Hypothalamus (tissue), 51 donors: ENCODE results near the gene EPS15.
"Not testable (repeated sequence)": the region's sequence is repeated elsewhere in the genome, so short reads cannot be mapped to it uniquely, and the experiment has no call there.

Experiments used
- DNase-seq, 51 donors: peaks; one replicate each; lab custom pipeline; 2025; lab: John Stamatoyannopoulos, UW

Gene EPS15

DNA sequence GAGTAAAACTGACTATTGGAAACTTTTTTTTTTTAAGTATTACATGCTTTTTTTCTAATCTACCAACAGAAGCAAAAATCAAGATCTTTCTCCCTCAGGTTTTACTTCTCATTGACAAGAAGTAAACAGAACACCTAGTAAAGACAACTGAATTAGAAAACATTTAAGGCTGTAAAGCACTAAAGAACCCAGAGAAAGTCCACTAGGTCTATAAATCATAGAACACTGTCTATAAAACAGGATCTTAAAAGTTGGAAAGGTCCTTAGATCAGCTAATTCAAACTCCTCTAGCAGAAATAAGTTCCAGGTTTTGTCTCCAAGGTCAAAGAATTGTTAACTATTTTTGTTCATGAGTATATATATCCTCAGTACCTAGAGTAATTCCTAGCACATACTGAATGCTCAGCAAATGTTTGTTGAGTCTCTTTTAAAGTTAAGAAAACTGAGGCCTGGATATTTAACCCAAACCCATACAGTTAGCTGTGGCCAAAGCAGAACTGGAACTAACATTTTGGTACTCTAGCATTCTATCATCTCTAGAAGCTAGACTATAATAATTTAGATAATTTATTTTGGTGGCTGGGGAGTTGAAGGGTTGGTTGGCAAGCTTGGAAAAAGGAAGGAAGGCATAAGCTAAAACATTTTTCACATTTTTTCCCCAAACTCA, 3.0 kb downstream of the EPS15 start:
- DNase-seq, result no peak

DNA sequence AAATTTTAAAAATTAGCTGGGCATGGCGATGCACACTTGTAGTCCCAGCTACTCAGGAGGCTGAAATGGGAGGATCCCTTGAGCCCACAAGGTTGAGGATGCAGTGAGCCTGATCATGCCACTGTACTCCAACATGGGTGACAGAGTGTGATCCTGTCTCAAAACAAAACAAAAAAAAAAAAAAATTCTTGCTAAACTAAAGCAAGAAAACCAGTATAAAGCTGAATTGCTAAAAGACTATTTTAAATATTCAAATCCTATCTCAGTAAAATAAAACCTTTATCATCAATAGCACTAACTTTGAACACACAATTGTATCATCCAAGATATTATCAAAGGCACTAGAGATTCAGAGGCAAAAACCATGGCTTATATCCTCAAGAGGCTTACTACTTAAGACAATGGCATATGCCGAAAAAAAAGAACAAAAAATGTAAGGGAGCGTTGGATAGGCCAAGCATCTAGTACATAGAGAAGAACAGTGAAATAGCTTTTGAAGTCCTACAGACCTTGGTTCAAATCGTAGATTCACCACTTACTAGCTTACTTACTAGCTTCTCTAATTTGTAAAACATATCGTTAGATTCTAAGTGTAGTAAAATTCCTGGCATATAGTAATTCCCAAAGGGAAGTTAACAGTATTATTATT, 3.6 kb downstream of the EPS15 start:
- peak in 1 of 51 donors; percentile 8 for DNase-seq

DNA sequence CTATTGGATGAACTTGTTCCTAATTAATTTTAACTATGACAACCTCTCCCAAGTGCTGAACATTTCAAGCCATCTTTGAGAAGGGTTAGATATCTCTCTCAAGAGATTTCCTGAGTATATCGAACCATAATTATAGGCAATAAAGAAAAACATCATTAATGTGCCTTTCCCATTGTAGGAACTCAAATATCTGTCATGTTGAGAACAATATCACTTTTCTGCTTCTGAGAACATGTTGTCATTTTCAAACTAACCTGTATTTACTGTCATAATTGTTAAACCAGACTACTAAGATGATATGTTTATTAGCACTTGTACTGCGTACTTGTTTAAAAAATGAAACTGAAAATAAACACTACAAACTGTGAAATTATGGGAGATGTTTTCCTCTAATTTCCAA, 4.3 kb downstream of the EPS15 start:
- DNase-seq, result no peak

DNA sequence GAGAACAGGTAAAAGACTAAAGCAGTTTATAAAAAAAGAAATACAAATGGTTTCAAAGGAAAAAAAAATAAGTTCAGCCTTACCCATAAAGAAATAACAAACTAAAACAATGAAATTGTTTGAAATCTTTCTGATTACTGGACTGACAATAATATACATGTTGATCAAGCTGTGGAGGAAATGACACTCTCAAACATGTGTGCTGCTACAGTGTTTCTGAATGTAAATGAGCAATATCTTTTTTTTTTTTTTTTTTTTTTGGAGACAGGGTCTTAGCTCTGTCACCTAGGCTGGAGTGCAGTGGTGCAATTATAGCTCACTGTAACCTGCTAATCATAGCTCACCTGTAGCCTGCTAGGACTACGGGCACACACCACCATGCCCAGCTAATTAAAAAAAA, 6.5 kb downstream of the EPS15 start:
- DNase-seq, result no peak

DNA sequence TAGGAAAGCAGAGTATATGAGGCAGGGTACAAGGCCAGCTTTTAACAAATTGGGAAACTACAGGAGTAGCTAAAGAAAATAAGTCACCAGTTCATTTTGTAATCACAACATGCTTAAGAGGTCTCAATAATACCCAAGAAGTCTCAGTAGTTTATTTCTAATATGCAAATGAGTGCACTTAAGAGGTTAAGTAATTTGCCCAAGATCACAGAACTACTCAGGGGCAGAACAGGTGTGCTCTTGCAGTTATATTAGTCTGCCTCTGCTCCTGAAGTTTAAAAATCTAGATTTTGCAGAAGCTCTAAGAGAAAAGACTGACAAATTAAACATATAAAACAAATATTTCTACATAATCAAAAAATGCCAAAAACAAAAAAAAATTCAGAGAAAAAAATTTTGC, 6.9 kb downstream of the EPS15 start:
- DNase-seq, result no peak

DNA sequence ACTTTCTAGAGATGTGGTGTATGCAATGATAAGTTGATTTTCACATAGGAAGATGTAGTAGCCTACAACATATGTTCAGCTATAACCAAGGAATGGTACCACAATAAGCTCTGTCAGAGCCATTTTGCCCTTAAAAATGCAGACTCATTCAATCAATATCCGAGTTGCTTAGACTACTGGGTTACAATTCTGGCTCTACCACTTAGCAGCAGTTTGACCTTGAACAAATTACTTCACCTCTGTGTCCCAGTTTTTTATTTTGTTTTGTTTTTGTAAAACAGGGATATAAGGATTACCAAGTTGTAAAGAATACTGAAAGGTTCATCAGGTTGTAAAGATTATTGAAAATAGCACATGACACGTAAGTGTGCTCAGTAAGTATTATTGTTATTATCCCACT, 9.3 kb downstream of the EPS15 start:
- DNase-seq, result no peak

DNA sequence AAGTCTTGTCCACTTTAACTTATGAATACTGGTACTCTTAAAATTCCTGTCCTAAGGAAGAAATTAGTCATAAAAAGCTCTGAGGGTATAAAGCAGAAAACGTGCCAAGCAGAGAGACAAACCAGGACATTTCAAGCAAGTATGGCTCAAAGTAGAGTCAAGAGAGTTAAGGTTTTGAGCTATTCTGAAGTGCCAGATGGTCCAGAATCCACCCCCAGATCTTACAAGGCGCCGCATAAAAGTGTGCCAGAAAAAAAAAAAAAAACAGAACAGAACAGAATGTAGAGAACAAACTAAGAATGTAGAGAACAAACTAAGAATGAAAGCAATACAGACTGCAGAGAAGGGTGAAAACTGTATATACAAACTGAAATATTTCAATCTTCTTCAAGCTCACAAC, 12.5 kb downstream of the EPS15 start:
- peak in 1 of 51 donors; percentile 31 for DNase-seq

DNA sequence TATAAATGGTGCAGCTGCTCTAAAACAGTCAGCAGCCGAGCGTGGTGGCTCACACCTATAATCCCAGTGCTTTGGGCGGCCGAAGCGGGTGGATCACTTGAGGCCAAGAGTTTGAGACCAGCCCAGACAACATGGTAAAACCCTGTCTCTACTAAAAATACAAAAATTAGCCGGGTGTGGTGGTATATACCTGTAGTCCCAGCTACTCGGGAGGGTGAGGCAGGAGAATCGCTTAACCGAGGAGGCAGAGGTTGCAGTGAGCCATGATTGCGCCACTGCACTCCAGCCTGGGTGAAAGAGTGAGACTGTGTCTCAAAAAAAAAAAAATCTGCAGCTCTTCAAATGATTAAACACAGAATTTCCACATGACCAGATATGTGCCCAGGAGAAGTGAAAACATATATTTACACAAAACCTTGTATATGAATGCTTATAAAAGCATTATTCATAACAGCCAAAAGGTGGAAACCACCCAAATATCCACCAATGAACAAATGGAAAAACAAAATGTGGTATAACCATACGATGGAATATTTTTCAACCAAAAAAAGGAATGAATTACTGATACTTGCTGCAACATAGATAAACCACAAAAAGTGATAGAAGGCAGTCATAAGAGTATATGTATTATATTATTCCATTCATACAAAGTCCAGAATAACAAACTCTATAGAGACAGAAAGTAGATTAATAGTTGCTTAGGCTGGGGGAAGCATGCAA, 14.1 kb downstream of the EPS15 start:
- DNase-seq, result no peak

DNA sequence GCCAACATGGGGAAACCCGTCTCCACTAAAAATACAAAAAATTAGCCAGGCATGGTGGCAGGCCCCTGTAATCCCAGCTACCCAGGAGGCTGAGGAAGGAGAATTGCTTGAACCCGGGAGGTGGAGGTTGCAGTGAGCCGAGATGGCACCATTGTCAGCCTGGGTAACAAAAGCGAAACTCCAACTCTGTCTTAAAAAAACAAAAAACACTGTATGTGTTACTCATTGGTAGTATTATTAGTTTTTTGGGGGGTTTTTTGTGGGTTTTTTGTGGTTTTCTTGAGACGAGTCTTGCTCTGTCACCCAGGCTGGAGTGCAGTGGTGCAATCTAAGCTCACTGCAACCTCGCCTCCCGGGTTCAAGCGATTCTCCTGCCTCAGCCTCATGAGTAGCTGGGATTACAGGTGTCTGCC, 17.8 kb downstream of the EPS15 start:
- DNase-seq, result not testable (repeated sequence)

DNA sequence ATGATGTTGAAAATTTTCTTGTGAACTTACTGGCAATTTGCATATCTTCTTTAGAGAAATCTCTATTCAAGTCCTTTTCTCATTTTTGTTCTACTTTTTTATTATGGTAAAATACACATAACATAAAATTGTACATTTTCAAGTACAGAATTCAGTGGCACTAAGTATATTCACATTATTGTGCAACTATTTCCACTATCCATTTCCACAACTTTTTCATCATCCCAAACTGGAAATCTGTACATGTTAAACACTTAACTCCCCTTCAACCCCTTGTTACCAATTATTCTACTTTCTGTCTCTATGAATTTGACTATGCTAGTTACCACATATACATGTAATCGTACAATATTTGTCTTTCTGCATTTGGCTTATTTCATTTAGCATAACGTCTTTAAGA, 19.4 kb downstream of the EPS15 start:
- DNase-seq, result no peak

DNA sequence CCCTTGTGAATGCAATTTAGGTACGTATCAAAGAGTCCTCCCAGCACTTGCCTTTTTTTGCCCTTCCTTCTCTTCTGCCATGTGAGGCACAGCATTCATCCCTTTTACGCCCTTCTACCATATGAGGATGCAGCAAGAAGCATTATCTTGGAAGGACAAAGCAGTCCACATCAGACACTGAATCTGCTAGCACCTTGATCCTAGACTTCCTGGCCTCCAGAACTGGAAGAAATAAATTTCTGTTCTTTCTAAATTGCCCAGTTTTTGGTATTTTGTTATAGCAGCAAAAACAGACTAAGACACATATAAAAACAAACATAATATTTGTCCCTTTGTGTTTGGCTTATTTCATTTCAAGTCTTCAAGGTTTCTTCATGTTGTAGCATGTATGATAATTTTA, 20.1 kb downstream of the EPS15 start:
- DNase-seq, result no peak

DNA sequence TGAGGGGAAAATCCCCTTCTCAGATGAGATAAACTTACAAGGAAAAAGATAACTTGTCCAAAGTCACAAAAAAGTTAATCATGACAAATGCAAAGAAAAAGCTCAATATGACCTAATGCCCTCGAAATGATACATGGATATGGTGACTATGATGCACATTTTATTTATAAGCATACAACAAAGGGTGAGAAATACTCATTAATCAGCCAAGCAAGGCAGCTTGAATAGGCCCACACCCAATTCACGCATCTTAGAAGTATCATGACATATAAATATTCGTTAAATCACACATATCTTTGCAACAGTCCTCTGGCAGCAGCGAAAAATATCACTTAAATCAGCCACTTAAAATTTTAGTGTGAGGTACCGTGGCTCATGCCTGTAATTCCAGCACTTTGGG, 21.7 kb downstream of the EPS15 start:
- DNase-seq, result no peak

DNA sequence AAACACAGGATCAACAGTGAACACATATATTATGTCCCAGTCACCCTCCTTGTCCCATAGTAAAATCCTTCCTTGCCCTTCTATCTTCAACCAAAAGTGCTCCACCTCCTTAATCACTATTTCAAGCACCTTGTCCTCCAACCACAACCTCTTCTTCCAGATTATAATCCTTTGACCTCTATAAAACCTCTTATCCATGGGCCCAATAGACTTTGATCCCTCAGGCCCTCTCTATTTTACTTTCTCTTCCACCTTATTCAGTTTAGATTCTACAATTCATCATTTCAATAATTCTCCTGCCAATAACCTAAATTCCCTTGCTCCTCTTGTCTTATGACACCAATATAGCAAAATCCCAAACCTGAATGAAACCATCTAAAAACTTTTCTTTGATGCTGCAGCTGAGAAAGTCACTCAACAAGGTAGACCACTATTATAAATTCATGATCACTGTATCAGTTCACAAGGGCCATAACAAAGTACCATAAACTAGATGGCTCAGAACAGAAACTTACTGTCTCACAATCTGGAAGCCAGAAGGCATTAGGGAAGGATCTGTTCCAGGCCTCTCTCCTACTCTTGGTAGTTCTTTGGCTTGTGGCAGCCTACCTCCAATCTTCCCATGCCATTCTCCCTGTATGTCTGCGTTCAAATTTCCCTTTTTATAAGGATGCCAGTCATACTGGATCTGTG, 24.8 kb downstream of the EPS15 start:
- no peak for DNase-seq

DNA sequence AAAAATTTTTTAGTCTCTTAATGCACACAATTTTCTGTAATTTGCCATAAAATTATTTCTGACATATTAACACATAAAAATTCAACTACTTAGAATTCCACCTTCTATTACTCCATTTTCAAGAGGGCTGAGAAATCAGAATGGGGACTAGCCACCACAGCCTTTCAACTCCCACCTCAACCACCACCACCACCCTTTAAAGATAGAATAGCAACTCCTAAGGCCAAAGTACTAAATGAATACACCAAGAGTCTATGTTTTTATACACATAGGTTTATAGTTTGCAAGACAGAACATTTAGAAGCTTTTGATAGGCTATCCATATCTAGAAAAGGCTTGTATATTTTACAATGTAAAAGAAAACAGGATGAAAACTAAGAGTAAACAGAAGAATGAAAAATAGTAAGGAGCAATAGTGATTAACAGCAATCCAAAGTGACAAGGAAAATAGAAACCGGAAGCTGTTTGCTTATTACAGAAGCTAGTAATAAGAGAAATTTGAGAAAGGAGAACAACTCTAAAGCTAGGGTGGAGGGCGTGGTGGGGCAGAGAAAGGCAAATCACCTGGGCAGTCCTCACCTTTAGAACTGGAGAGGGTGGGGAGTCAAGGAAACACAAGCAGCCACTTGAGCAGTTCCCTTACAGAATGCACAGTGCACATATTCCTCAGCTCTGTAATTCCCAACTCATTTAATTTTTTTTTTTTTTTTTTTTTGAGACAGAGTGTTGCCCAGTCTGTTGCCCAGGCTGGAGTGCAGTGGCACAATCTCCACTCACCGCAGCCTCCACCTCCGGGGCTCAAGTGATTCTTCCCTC, 27.7 kb downstream of the EPS15 start:
- DNase-seq, result no peak

DNA sequence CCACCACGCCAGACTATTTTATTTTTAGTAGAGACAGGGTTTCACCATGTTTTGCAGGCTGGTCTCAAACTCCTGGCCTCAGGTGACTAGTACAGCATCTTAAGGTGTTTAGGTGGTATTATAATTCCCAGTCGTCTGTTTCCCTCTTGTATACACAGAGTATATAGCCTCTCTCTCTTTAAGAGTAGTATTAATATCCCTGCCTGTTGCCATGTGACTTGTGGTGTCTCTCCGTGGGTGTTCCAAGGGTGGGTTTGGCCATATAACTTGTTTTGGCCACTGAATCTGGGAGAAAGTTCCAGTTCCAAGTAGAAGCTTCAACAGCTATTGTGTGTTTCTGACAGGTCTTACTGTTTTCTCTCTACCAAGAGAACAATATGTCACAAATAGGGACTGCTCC, 29.6 kb downstream of the EPS15 start:
- no peak for DNase-seq

DNA sequence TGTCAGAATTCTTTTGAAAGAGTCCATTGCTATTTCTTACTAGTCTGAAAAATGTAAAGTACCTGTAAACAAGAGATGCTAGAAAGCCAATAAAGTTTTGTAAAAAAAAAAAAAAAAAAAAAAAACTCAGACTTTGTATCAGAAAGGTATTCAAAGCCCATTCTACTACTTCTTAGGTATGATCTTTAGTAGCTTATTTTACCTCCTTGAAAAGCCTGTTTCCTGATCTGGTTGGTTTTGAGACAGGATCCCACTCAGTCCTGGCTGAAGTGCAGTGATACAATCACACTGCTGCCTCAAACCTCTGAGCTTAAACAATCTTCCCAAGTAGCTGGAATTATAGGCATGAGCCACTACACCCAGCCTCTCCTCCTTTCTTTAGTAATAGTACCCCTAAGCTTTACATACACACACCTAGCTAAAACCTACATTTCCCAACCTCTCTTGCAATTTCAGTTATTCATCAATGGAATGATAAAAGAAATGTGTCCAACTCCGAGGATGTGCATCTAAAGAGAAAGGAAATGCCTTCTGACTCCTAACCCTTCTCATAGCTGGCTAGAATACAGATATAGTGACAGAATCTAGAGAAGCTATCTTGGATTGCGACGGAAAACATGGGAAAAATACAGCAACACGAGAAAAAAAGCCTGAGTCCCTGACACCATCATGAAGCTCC, 30.6 kb downstream of the EPS15 start:
- DNase-seq, result no peak

DNA sequence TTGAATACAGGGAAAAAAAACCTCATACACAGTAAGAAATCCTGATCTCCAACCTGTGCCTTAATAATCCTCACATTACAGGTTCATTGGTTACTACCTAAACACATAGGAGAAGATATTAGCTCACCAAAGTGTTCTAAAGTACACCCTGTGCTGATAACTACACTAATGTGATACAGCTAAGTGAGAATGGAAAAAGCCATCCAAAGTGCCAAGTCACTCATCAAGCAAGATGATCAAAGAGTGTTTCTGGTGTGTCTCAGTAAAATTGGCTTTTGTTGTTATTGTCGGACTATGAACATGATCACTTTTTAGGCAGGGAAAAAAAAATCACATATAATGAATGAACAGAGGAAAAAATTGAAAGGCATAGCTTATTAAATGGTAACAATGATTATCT, 31.4 kb downstream of the EPS15 start:
- no peak for DNase-seq

DNA sequence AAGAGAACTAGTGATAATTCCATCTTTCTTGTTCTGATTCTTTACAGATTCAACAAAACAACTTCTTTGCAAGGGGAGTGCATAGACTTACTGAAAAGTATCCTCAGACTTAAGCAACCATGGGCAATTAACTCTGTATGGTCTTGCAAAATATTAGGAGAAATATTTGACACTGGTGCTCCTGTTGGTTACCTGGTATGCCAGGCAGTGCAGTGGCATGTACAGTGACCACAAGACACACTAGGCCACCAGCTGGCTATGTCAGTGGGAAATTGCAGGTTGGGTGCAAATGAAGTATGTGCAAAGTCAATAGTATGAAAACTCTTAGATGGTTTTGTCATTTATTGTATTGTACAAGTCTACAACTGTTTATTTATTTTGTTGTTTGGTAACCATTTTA, 34.5 kb downstream of the EPS15 start:
- DNase-seq, result no peak

DNA sequence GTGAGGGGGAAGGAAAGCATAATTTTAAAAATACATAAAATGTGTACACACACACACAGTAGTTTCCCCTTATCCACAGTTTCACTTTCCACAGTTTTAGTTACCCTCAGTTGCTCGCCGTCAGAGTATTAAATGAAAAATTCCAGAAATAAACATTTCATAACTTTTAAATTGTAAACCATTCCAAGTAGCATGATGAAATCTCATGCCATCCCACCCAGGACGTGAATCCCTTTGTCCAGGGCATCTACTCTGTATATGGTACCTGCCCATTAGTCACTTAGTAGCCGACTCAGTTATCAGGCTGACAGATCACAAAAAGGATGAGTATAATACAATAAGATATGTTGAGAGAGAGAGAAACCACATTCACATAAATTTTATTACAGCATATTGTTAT, 36.2 kb downstream of the EPS15 start:
- DNase-seq, result no peak
